ENCODE results near the gene WFDC5.

The WFDC5 gene

GRCh38 chr20:45124365-45124764 is 9.4 kb upstream of the WFDC5 start, which contains the start of gene WFDC12:
TSS of gene WFDC12 (minus strand) at chr20:45124465. CDS start at chr20:45124447, 18 bp downstream.
- no peak for TF ChIP-seq CTCF (conservative IDR thresholded peaks at IDR 0.05)
- no peak within 1 kb of the TSS for H3K27ac ChIP-seq

GRCh38 chr20:45121388-45121787 is 6.4 kb upstream of the WFDC5 start:
- no peak overlapping the region for H3K27ac ChIP-seq
- no peak for TF ChIP-seq CTCF (conservative IDR thresholded peaks at IDR 0.05)

- no peak for TF ChIP-seq CTCF (conservative IDR thresholded peaks at IDR 0.05)
- no peak overlapping the region for H3K27ac ChIP-seq
These were observed 4.7 kb upstream of the WFDC5 start for GRCh38 chr20:45119556-45120266.

GRCh38 chr20:45118028-45118427 is 3.1 kb upstream of the WFDC5 start:
- TF ChIP-seq CTCF (conservative IDR thresholded peaks at IDR 0.05) = 0 out of 2 replicates have a peak, but pooled peaks have one; percentile 18
- H3K27ac ChIP-seq = no peak overlapping the region

GRCh38 chr20:45117581-45117980 is 2.6 kb upstream of the WFDC5 start:
- TF ChIP-seq CTCF (conservative IDR thresholded peaks at IDR 0.05) = no peak
- no peak overlapping the region for H3K27ac ChIP-seq

GRCh38 chr20:45115829-45116228 is 855 bp upstream of the WFDC5 start:
- H3K27ac ChIP-seq = no peak overlapping the region
- no peak for TF ChIP-seq CTCF (conservative IDR thresholded peaks at IDR 0.05)

- no peak for TF ChIP-seq CTCF (conservative IDR thresholded peaks at IDR 0.05)
- H3K27ac ChIP-seq = no peak overlapping the region
These were observed 406 bp upstream of the WFDC5 start for GRCh38 chr20:45115386-45115774.

All from VCaP (cell line).